Diencephalon (tissue), 1 donor: ENCODE data around the gene PIP4K2B. TPM values are rescaled to one million over a fixed set of nuclear protein-coding genes. Genes with fewer than 3 reads are reported as not detected.

Experiments
- small RNA-seq: library from RNA; depleted of rRNA; stranded (forward); fragments of <200 nt; gene quantifications from one replicate; pipeline ENCODE3, GENCODE V24; 2014
- total RNA-seq: library from RNA; depleted of rRNA; stranded (reverse); fragments of >200 nt; gene quantifications from one replicate; pipeline ENCODE4 v1.2.3, GENCODE V29; 2014

The PIP4K2B gene
- total RNA-seq, result 234 TPM

GRCh38 chr17:38799501-38800236, at the start of gene PIP4K2B:
Gene PIP4K2B (minus strand): TSS chr17:38799556. CDS start chr17:38799424, 132 bp downstream.

GRCh38 chr17:38824899-38825761, 25.8 kb upstream of the PIP4K2B start, which contains the start of gene CWC25:
Gene CWC25 (minus strand): TSS chr17:38825321. CDS start chr17:38825183, 138 bp downstream.

GRCh38 chr17:38752308-38753070, 46.9 kb downstream of the PIP4K2B start, which contains the start of gene PSMB3:
Gene PSMB3 (plus strand): TSS chr17:38752741. CDS start chr17:38752827, 86 bp downstream.

GRCh38 chr17:38748149-38748891, 51.0 kb downstream of the PIP4K2B start, which contains the start of gene PCGF2:
Gene PCGF2 (minus strand): TSS chr17:38748336. CDS start chr17:38740402, 7,934 bp downstream.

GRCh38 chr17:38729886-38730525, 69.3 kb downstream of the PIP4K2B start, which contains the start of gene CISD3:
Gene CISD3 (plus strand): TSS chr17:38730341. CDS start chr17:38730359, 18 bp downstream.

Small RNA genes within 50 kb of the gene (small RNA-seq; reads per million reads assigned to genes)
- not detected for gene MIR4726
- gene MIR4727, result not detected
- gene RNA5SP440, result 0.90 reads per million, percentile 75 among the genes with 10 or more reads in this experiment
- gene RNU6-866P, result not detected

Other genes with a start within 250 kb of the PIP4K2B start
- gene SRCIN1, start 193.6 kb downstream of the PIP4K2B start, total RNA-seq, result 33.7 TPM
- gene EPOP, start 124.6 kb downstream of the PIP4K2B start, total RNA-seq, result 0.92 TPM
- 27.2 TPM for gene MLLT6, start 94.3 kb downstream of the PIP4K2B start, total RNA-seq
- 3.0 TPM for gene CISD3, start 69.2 kb downstream of the PIP4K2B start, total RNA-seq
- 7.2 TPM for gene PCGF2, start 51.2 kb downstream of the PIP4K2B start, total RNA-seq
- 160 TPM for gene PSMB3, start 46.8 kb downstream of the PIP4K2B start, total RNA-seq
- gene CWC25, start 25.8 kb upstream of the PIP4K2B start, total RNA-seq, result 10.6 TPM
- 1,193 TPM for gene RPL23, start 54.2 kb upstream of the PIP4K2B start, total RNA-seq
- 80.7 TPM for gene LASP1, start 70.5 kb upstream of the PIP4K2B start, total RNA-seq
- not detected for gene FBXO47, start 167.8 kb upstream of the PIP4K2B start, total RNA-seq